Thoracic aorta (tissue), 2 donors: ENCODE data around the gene SLITRK6. TPM values are rescaled to one million over a fixed set of nuclear protein-coding genes. Genes with fewer than 3 reads are reported as not detected.

Experiments
- ATAC-seq: fragments of 150-250 bp; one replicate; pipeline ENCODE4 v1.8.0; 2017; ENCODE audit warnings: low read depth; ENCODE audit not compliant: insufficient number of reproducible peaks, low FRiP score
- DNase-seq: peaks from one replicate; pipeline ENCODE4 v3.0.0-alpha.2; 2020; ENCODE audit warnings: low spot score
- H3K27ac ChIP-seq, 2 donors: fragments of 200-600 bp; sonication (generic); 1 replicate in 1 of 2; 2 replicates in 1 of 2; pipeline ENCODE4 v1.5.1; 2016; ENCODE audit warnings: mild to moderate bottlenecking in 2 of 2, moderate library complexity in 2 of 2
- H3K27me3 ChIP-seq: fragments of 200-600 bp; sonication (generic); replicated peaks from 2 replicates; pipeline ENCODE4 v1.6.0; 2016; ENCODE audit warnings: mild to moderate bottlenecking; ENCODE audit not compliant: insufficient read depth
- H3K36me3 ChIP-seq: fragments of 200-600 bp; sonication (generic); one replicate; pipeline ENCODE4 v1.5.1; 2016
- H3K4me1 ChIP-seq, 2 donors: fragments of 200-600 bp; sonication (generic); 1 replicate in 1 of 2; 2 replicates in 1 of 2; pipeline versions ENCODE4 v1.5.1 to v1.6.0; 2016; ENCODE audit warnings: low read depth in 2 of 2, mild to moderate bottlenecking in 1 of 2; ENCODE audit not compliant: control insufficient read depth in 1 of 2
- H3K4me3 ChIP-seq: fragments of 200-600 bp; sonication (generic); 2 replicates; pipeline ENCODE4 v1.5.1; 2016; ENCODE audit warnings: mild to moderate bottlenecking
- H3K9me3 ChIP-seq: fragments of 200-600 bp; sonication (generic); 2 replicates; pipeline ENCODE4 v1.5.1; 2016
- CTCF ChIP-seq: fragments of 200-600 bp; sonication (generic); IDR thresholded peaks from one replicate; pipeline ENCODE4 v1.5.1; 2019; ENCODE audit warnings: antibody characterized with exemption
- total RNA-seq, 2 donors: library from RNA; depleted of rRNA; stranded (reverse); fragments of >200 nt; gene quantifications; one replicate each; pipeline versions ENCODE4 v1.1.0 to v1.2.3, GENCODE V29; 2016

The SLITRK6 gene
- total RNA-seq, 2 donors from 2014 or later, result not detected

GRCh38 chr13:85825454-85825853 is 26.2 kb upstream of the SLITRK6 start:
- no peaks in the 10 kb centered on the region for H3K27me3 ChIP-seq

GRCh38 chr13:85823832-85824231 is 24.6 kb upstream of the SLITRK6 start:
- Histone ChIP-seq H3K9me3 (no peaks in the 10 kb centered on the region), H3K27me3 (no peaks in the 10 kb centered on the region), H3K36me3 (no peaks in the 10 kb centered on the region), H3K4me1 (no peaks in the 10 kb centered on the region), H3K27ac (no peak overlapping the region), H3K4me3 (no peak overlapping the region)
- no peak for ATAC-seq
- no peak for TF ChIP-seq CTCF
- no peak for DNase-seq

More at GRCh38 chr13:85825454-85825853, 26.2 kb upstream of the SLITRK6 start:
- no peak for ATAC-seq
- H3K36me3 ChIP-seq, result no peaks in the 10 kb centered on the region
- no peaks in the 10 kb centered on the region for H3K4me1 ChIP-seq
- H3K27ac ChIP-seq, result no peak overlapping the region
- no peak overlapping the region for H3K4me3 ChIP-seq
- no peaks in the 10 kb centered on the region for H3K9me3 ChIP-seq
- no peak for TF ChIP-seq CTCF
- no peak for DNase-seq

GRCh38 chr13:85819513-85819912 is 20.3 kb upstream of the SLITRK6 start:
- H3K27ac ChIP-seq, result no peak overlapping the region
- no peaks in the 10 kb centered on the region for H3K9me3 ChIP-seq
- no peaks in the 10 kb centered on the region for H3K27me3 ChIP-seq
- no peak for TF ChIP-seq CTCF
- no peak overlapping the region for H3K4me3 ChIP-seq
- H3K4me1 ChIP-seq, result no peaks in the 10 kb centered on the region
- DNase-seq, result no peak
- ATAC-seq, result no peak
- no peaks in the 10 kb centered on the region for H3K36me3 ChIP-seq

GRCh38 chr13:85816413-85816812 is 17.2 kb upstream of the SLITRK6 start:
- ATAC-seq, result no peak
- no peak for TF ChIP-seq CTCF
- H3K9me3 ChIP-seq, result no peaks in the 10 kb centered on the region

GRCh38 chr13:85812282-85812681 is 13.1 kb upstream of the SLITRK6 start:
- no peak overlapping the region for H3K4me3 ChIP-seq
- H3K36me3 ChIP-seq, result no peaks in the 10 kb centered on the region
- no peak for ATAC-seq
- no peak overlapping the region for H3K27ac ChIP-seq
- no peaks in the 10 kb centered on the region for H3K27me3 ChIP-seq
- TF ChIP-seq CTCF, result no peak
- no peak for DNase-seq
- no peaks in the 10 kb centered on the region for H3K9me3 ChIP-seq
- H3K4me1 ChIP-seq, result no peaks in the 10 kb centered on the region

More at GRCh38 chr13:85816413-85816812, 17.2 kb upstream of the SLITRK6 start:
- Histone ChIP-seq H3K36me3 (no peaks in the 10 kb centered on the region), H3K4me1 (no peaks in the 10 kb centered on the region), H3K4me3 (no peak overlapping the region), H3K27me3 (no peaks in the 10 kb centered on the region), H3K27ac (no peak overlapping the region)
- DNase-seq, result no peak
